MM.1S (cell line): ENCODE measurements around the gene MYOCOS.

ENCODE experiments used
- DNase-seq: peaks from one replicate; pipeline ENCODE4 v3.0.0-alpha.2; 2015
- H2AFZ ChIP-seq: fragments of 300-600 bp; sonication (generic); 2 replicates; pipeline ENCODE4 v1.6.0; 2016; ENCODE audit warnings: antibody characterized with exemption, low read length
- H3F3A ChIP-seq: fragments of 300-600 bp; sonication (generic); 2 replicates; pipeline ENCODE4 v1.6.1; 2016; ENCODE audit warnings: mild to moderate bottlenecking, antibody characterized with exemption, low read length, moderate library complexity, mixed read lengths; ENCODE audit not compliant: insufficient read depth
- H3K27ac ChIP-seq: fragments of 300-600 bp; sonication (generic); 2 replicates; pipeline ENCODE4 v1.5.1; 2016; ENCODE audit warnings: mild to moderate bottlenecking, low read length
- H3K27me3 ChIP-seq: fragments of 300-600 bp; sonication (generic); replicated peaks from 2 replicates; pipeline ENCODE4 v1.6.0; 2016; ENCODE audit warnings: low read length; ENCODE audit not compliant: insufficient read depth
- H3K36me3 ChIP-seq: fragments of 300-600 bp; sonication (generic); replicated peaks from 2 replicates; pipeline ENCODE4 v1.6.1; 2016; ENCODE audit warnings: mild to moderate bottlenecking, low read length, mixed read lengths; ENCODE audit not compliant: insufficient read depth
- H3K4me1 ChIP-seq: fragments of 300-600 bp; sonication (generic); 2 replicates; pipeline ENCODE4 v1.6.1; 2016; ENCODE audit warnings: low read length, mixed read lengths
- H3K4me2 ChIP-seq: fragments of 300-600 bp; sonication (generic); 2 replicates; pipeline ENCODE4 v1.6.0; 2016; ENCODE audit warnings: low read depth, low read length
- H3K4me3 ChIP-seq: fragments of 300-600 bp; sonication (generic); 2 replicates; pipeline ENCODE4 v1.5.1; 2016; ENCODE audit warnings: low read length, mixed read lengths
- H3K79me2 ChIP-seq: fragments of 300-600 bp; sonication (generic); 2 replicates; pipeline ENCODE4 v1.6.1; 2016; ENCODE audit warnings: mixed run types, low read length, mixed read lengths
- H3K9ac ChIP-seq: fragments of 300-600 bp; sonication (generic); 2 replicates; pipeline ENCODE4 v1.6.1; 2016; ENCODE audit warnings: low read length, mixed read lengths
- H3K9me2 ChIP-seq: fragments of 300-600 bp; sonication (generic); replicated peaks from 2 replicates; pipeline ENCODE4 v1.6.1; 2016; ENCODE audit warnings: mild to moderate bottlenecking, low read length, mixed read lengths; ENCODE audit not compliant: insufficient read depth
- H3K9me3 ChIP-seq: fragments of 300-600 bp; sonication (generic); replicated peaks from 2 replicates; pipeline ENCODE4 v1.6.1; 2016; ENCODE audit warnings: mild to moderate bottlenecking, low read length, mixed read lengths; ENCODE audit not compliant: insufficient read depth
- H4K20me1 ChIP-seq: fragments of 300-600 bp; sonication (generic); 2 replicates; pipeline ENCODE4 v1.6.1; 2016; ENCODE audit warnings: mild to moderate bottlenecking, low read length, moderate library complexity, mixed read lengths; ENCODE audit not compliant: insufficient read depth
- EZH2 ChIP-seq: fragments of 300-600 bp; sonication (generic); optimal IDR thresholded peaks from 2 replicates; pipeline ENCODE3; 2017; ENCODE audit warnings: low read depth, mild to moderate bottlenecking, antibody characterized with exemption, low read length, mixed read lengths
- EZH2phosphoT487 ChIP-seq: fragments of 300-600 bp; sonication (generic); IDR thresholded peaks from 2 replicates; pipeline ENCODE4 v1.6.1; 2018; ENCODE audit warnings: antibody characterized with exemption, low read length
- TF ChIP-seq, protein P1 (sequence below): fragments of 300-600 bp; sonication (generic); IDR thresholded peaks from 2 replicates; pipeline ENCODE4 v1.5.1; 2016; ENCODE audit warnings: antibody characterized with exemption, low read length, mixed read lengths

Gene MYOCOS

DNA sequence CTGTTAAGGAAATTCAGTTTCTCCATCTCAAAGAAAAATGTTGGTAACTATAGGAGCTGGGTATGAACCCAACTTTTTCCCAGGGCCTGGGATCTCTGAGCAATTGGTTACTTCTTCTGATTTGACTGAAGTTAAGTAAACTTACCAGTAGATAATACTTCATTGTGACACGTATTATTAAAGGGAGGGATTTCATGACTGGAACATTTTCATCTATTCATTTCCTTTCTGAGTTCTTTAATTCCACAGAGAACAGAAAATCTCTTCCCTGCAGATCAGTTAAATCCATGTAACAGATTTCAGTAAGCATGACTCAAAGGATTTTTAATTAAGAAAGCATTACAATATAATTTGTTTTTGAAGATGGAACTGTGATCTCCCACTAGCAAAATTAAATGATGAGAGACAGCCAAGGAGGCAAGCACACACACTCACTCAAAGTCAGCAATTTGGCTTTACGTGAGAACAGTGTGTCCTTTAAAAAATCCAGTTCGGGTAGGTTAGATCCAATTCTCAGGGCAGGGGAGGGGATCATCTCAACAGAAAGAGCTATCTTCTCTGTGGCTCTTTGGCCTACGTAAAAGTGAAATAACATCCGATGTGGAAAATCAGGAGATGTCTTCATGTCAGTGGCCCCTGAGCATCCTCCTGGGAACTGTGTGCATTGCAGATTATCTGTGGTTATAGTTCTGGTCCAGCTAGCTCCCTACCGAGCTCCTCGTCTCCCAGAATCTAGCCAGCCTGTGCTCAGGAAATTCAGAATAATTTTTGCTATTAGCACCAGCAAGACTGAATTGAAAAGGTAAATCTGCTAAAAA is 41.2 kb downstream of the MYOCOS start:
- Histone ChIP-seq H3K4me1 (no peaks in the 10 kb centered on the region), H3K27ac (no peak overlapping the region), H3F3A (no peaks in the 10 kb centered on the region), H3K79me2 (no peaks in the 10 kb centered on the region), H3K9me2 (no peaks in the 10 kb centered on the region), H4K20me1 (no peaks in the 10 kb centered on the region), H2AFZ (no peak overlapping the region), H3K27me3 (no peaks in the 10 kb centered on the region), H3K36me3 (no peaks in the 10 kb centered on the region), H3K4me2 (no peak overlapping the region), H3K9me3 (no peaks in the 10 kb centered on the region), H3K9ac (no peak overlapping the region), H3K4me3 (no peak overlapping the region)
- no peak for DNase-seq
- no peak for TF ChIP-seq EZH2
- TF ChIP-seq, protein P1, sequence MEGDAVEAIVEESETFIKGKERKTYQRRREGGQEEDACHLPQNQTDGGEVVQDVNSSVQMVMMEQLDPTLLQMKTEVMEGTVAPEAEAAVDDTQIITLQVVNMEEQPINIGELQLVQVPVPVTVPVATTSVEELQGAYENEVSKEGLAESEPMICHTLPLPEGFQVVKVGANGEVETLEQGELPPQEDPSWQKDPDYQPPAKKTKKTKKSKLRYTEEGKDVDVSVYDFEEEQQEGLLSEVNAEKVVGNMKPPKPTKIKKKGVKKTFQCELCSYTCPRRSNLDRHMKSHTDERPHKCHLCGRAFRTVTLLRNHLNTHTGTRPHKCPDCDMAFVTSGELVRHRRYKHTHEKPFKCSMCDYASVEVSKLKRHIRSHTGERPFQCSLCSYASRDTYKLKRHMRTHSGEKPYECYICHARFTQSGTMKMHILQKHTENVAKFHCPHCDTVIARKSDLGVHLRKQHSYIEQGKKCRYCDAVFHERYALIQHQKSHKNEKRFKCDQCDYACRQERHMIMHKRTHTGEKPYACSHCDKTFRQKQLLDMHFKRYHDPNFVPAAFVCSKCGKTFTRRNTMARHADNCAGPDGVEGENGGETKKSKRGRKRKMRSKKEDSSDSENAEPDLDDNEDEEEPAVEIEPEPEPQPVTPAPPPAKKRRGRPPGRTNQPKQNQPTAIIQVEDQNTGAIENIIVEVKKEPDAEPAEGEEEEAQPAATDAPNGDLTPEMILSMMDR = no peak
- TF ChIP-seq EZH2phosphoT487 = no peak

DNA sequence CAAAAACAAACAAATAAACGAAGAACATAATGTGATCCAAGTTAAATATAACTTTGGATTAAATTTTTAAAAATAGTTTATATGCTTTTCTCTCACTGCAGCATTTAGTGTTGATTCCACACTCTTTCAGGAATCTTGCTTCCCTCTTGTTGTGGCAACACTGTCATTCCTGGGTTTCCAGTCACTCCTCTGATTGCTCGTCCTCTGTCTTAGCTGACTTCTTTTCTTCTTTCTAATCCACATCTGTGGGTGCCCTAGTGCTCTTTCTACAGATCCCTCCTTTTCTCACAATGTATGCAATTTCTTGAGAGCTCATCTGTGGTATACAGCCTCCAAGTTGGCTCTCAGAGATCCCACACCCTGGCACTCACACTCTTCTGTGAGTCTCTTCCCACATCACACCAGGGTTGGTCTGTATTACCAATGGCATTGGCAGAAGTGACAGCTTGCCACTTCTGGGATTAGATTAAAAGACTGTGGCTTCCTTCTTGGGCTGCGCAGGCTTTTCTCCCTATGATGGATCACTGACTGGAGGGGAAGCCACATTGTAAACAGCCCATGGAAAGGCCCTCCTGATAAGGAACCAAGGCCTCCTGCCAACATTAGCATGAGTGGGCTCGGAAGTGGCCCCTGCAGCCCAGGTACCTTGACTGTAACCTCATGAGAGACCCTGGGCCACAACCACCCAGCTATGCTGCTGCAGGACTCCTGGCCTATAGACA is 42.0 kb downstream of the MYOCOS start:
- no peak overlapping the region for H2AFZ ChIP-seq
- H3K9me3 ChIP-seq = no peaks in the 10 kb centered on the region
- H4K20me1 ChIP-seq = no peaks in the 10 kb centered on the region
- no peak overlapping the region for H3K9ac ChIP-seq
- DNase-seq = no peak
- no peaks in the 10 kb centered on the region for H3K36me3 ChIP-seq
- no peak overlapping the region for H3K27ac ChIP-seq
- H3K4me1 ChIP-seq = no peaks in the 10 kb centered on the region
- no peaks in the 10 kb centered on the region for H3K79me2 ChIP-seq
- TF ChIP-seq, protein P1 = no peak
- TF ChIP-seq EZH2 (no peak), EZH2phosphoT487 (no peak)
- no peaks in the 10 kb centered on the region for H3F3A ChIP-seq
- no peak overlapping the region for H3K4me2 ChIP-seq
- H3K9me2 ChIP-seq = no peaks in the 10 kb centered on the region
- no peaks in the 10 kb centered on the region for H3K27me3 ChIP-seq
- H3K4me3 ChIP-seq = no peak overlapping the region

DNA sequence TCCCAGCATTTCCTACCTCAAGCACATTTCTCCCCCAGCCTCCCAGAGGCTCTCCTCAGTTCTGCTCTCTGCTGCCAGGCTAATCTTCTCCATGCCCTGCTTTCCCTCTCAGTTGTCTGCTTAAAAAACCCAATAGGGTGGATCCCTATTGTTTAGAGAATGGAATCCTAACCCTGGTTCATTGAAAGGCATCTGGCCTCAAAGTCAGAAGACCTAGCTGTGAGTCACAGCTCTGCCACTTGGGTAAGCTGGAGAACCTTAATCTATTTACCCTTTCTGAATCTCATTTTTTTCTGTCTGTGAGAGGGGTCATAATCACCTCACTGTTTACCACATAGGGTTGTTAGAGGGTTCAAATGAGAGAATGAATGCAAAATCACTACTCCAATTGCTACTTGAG is 42.9 kb downstream of the MYOCOS start:
- Histone ChIP-seq H3K4me1 (no peaks in the 10 kb centered on the region), H3K9ac (no peak overlapping the region), H3K9me2 (no peaks in the 10 kb centered on the region), H3F3A (no peaks in the 10 kb centered on the region), H3K36me3 (no peaks in the 10 kb centered on the region), H3K4me3 (no peak overlapping the region), H3K4me2 (no peak overlapping the region), H3K27ac (no peak overlapping the region), H2AFZ (no peak overlapping the region), H4K20me1 (no peaks in the 10 kb centered on the region), H3K27me3 (no peaks in the 10 kb centered on the region), H3K79me2 (no peaks in the 10 kb centered on the region), H3K9me3 (no peaks in the 10 kb centered on the region)
- TF ChIP-seq EZH2phosphoT487 (no peak), EZH2 (no peak)
- TF ChIP-seq, protein P1 = no peak
- no peak for DNase-seq
